Stimulated activated CD4-positive, alpha-beta T cell treated with anti-CD3 and anti-CD28 coated beads, Interleukin-15, amount 100 ng/mL, for 48 hours (primary cell): ENCODE results near the gene KRT78.
"Not testable (repeated sequence)": the region's sequence is repeated elsewhere in the genome, so short reads cannot be mapped to it uniquely, and the experiment has no call there.

Experiments used
- DNase-seq, 2 donors: peaks; one replicate each; pipeline ENCODE4 v3.0.0-alpha.2; 2020; ENCODE audit warnings: low read depth in 2 of 2

Gene KRT78

DNA sequence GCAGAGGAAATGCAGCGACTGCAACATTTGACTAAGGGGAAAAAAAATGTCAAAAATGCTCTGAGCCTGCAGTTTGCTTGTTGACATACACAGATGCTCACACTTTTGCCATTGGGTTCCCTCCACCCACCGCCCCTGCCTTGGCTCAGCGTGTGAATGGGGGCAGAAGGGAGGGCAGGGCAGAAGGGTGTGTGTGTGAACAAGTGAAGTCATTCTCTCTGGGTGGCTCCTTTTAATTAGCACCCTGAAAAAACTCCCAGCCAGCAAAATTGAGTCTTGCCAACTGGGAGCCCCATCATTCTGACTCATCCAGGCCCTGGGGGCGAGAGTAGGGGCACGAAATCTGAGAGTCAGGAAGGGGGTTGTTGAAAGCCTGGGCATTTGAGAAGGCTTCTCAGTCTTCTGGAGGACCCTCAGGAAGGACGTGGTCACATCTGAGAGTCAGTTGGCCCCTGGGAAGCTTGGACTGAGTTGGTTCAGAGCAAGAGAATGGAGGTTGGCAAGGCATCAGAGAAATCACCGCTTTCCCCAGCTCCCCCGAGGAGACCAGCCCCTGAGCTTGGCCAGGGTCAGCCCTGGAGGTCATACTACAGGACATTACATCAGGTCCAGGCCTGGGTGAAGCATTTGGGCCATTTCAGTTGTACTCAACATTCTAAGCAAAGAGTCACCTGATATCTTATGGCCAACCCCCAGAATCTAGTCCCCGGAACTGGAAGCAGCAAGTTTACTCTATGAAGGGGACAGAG, 22.7 kb upstream of the KRT78 start:
- no peak for DNase-seq

DNA sequence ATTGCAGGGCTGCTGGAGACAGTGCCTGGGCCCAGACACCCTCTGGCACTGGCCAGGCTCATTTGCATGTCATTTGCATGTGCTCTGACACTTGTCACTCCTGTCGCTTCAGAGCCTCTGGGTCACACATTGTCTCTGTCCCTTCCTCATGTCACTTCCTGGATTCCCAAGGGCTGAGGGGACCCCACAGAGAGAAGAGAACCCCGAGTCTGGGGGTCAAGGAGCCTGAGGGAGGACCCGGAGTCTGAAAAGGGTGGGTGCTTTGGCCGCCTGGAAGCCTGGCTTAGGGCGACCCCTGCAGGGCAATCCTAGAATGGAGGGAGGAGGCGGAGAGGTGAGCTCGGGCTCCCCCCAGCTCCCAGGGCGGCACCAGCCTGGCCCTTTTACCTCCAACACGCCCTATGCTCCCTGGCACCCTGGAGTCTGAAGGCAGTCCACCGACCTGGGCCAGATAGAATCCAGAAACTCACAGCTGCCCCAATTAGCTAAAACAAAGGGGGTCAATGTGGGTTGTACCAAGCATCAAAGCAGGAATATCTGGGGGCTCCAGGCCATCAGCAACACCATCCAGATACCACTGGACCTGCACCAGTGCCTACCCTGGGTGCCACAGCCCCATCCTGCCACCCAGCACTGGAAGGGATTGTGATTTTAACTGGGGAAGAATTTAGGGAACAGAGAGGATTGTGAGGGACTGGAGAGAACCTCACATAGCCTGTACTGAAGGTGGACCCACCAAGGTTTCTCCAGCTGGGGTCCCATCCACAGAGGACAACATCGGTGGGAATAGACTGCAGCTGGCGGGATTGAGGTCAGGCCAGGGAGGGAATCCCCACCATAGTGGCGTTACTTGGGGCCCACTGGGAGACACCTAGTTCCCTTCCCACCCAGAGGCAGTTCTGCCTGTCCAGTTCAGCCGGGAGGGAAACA, 21.8 kb upstream of the KRT78 start:
- peak; percentile 58 to 73 for DNase-seq

DNA sequence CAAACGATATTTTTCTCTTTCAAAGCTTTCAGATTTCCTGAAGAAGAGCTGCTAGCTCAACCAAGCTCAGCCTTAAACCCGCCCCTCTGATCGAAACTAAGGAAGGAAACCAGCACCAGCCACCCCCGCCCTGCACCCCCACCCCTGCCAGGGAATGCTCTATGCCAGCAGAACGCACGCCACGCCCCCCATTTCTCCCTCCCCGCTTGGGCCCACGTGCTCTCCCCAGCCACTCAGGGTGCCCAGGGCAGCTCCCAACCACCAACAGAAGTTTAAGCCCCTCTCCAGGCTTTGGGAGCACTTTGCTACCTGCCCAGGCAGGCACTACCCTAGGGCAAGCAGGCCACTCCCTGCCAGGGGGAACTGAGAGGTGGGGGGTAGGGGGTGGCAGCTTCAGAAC, 18.8 kb upstream of the KRT78 start:
- DNase-seq = no peak

DNA sequence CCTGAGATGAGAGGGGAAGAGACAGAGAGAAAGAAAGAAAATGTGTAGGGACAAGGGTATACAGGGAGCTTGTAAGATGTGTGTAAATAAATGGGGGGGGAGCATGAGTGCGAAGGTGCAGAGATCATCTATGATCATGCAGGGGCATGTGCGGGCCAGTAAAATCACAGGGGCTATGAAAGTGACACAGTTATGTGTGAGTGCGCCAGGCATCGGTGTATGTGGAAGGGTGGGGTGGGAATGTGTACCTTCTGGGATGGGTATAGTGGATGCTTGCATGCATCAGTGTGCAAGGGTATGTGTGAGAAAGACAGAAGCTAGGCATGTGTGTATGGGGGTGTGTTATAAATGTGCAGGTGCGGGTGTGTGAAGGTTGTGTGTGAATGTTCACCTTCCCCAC, 18.4 kb upstream of the KRT78 start:
- DNase-seq = no peak

DNA sequence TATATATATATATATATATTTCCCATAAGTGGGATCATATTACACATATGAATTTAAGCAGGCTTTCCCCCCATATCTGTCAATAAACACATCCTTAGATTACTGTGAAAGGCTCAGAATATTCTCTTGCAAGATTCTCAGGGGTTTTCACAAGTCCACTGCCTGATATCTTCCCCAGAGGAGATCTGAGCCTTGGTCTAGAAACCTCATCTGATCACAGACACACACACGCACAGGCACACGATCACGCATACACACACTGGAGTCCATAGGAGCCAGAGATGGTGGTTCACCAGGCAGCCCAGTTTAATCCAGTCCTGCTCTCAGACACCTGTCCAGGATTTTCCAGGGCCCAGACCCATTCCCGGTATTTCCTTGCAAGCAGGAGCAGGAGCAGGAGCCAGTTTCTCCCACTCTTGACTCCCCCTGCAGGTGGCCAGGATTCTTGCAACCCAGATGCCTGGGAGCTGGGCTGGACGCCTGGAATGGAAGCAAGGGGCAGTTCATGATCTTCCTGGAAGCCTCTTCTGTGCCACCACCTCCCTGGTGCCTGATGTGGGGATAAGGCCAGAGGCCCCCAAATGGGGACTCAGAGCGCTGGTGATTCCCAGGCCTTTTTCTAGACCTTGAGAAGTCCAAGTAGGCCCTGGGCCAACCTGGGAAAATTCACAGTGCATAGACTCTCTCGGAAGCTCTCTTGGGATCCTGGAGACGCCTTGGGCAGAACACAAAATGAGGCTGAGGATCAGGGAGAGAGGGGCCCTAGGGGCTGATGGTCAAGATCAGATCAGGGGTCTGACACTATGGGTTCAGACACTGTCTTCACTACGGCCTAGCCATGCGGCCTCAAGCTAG, 16.5 kb upstream of the KRT78 start:
- DNase-seq = no peak

DNA sequence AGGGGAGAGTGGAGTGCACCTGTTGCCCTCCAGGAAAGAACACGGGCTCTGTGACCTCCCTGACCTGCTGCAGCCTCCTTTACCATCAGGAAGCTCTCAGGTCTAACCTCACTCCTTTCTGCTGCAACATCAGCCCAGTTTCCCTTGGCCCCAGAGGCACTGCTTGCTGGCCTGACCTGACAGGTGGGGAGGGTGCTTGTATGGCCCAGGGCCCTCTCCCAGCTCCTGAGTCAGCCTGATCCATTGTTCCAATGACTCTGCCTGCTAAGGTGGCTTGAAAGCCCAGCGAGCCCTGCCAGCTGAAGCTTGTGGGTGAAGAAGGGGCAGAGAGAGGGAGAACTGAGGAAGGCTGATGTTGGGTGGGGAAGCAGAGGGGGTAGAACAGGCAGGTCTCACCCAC, 13.2 kb upstream of the KRT78 start:
- DNase-seq = no peak

DNA sequence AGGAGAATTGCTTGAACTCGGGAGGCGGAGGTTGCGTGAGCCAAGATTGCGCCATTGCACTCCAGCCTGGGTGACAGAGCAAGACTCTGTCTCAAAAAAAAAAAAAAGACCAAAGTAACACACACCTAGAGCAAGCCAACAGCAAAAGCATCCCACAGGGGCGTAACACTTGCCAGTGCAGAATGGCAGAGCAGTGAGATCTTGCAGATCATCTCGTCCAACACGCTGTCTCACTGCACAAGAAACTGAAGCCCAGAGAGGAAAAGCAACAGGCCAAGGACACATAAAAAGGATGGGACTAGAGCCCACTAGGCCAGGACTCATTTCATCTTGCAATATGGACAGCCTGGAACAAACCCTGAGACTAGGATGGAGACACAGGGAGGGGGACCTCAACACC, 12.7 kb upstream of the KRT78 start:
- no peak for DNase-seq

DNA sequence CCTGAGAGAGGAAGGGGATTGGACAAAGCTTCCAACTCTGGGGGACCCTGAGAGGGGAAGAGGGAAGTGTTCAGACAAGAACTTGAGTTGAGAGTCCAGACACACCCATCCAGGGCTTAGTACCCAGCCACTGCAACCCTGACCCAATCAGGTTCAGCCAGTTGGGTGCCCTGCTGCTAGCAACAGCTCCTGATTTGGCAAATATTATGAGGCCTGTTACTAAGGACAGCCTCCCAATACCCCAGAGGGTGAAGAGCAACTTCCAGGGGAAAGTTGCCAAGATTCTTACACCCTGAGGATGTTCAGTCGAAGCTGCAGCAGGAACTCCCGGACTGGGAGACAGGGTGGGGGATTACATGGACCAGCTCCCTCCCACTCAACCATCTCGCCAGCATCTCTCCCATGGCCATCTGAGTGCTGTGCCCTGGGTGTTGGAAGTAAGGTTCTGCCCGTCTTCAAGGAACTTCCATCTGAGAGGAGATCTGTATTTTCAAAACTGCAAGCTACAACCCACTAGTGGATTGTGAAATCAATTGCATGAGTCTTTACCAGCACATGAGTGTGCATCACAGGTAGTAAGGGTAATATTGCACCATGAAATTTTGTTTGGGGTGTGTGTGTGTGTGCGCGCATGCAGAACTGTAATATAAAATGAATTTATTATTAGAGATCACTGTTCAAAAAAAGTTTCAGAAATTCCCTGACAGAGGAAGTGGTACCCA, 11.5 kb upstream of the KRT78 start:
- DNase-seq = no peak

DNA sequence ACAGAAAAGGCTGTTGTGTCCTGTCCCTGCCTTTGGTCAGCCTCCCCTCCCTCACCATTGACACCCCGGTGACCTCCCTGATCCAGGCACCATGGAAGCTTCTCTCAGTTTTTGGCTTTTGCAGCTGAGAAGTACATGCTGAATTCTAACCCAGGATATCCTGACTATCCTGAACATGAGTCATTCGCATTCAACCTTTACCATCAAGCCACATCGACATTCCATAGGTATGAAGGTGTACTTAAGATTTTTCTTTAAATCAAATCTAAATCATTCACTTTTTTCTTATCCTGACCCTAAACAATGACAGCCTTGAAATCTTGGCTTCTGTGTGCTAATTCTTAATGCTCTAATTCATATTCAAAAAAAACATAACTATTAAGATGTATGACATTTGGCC, 8.7 kb upstream of the KRT78 start:
- DNase-seq = no peak

DNA sequence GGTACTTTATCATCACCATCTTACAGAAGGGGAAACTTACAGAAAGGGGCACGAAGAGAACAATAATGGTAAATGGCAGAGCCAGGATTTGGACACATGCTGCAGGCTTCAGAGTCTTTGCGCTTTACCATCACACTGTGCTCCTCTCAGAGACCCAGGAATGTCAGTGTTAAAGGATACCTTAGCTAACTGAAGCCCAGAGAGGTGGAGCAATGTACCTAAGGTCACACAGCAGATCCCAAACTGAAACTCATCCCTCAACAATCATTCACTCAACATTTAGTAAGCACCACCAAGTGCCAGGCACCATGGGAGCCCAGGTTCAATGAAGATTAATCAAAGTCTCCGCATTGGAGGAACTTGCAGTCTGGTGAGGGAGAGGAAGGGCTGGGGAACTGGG, 8.0 kb upstream of the KRT78 start:
- DNase-seq = no peak

DNA sequence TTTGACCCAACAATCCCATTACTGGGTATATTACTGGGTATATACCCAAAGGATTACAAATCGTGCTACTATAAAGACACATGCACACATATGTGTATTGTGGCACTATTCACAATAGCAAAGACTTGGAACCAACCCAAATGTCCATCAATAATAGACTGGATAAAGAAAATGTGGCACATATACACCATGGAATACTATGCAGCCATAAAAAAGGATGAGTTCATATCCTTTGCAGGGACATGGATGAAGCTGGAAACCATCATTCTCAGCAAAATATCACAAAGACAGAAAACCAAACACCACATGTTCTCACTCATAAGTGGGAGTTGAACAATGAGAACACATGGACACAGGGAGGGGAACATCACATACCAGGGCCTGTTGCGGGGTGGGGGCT, 7.3 kb upstream of the KRT78 start:
- DNase-seq = not testable (repeated sequence)

DNA sequence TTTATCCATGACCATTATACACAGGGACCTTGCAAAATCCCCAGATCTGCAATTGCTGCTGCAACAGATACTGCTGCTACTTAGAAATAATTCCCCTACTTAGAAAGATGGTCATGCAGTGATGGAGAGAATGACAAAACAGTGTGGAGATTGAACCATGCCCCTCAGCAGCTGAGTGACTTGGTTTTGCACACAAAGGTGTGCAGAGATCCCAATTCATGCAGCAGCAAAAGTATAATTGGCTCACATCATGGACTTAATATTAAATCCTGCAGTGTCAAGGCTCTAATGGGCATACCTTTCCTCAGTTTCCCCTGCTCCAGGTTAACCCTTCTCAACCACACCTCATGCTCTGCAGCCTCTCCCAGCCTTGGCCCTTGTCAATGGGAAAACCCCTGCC, 3.0 kb upstream of the KRT78 start:
- no peak for DNase-seq

DNA sequence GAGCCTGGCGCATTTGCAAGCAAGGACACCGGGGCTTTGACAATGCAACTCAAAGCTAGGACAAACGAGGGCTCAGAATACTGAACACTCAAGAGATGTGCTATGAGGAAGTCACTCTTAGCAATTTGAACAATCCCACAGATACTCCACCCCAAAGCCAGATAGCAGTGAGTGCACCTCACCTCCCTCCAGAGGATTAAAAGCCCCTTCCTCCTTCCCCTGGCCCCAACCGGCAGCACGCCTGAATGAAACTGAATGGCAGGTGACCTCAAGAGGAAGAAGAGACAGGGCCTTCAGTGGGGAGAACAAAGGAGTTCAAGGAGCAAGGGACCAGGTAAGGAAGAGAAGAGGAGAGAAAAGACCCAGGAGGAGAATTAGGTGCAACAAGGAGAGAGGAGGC, 1.9 kb upstream of the KRT78 start:
- no peak for DNase-seq

DNA sequence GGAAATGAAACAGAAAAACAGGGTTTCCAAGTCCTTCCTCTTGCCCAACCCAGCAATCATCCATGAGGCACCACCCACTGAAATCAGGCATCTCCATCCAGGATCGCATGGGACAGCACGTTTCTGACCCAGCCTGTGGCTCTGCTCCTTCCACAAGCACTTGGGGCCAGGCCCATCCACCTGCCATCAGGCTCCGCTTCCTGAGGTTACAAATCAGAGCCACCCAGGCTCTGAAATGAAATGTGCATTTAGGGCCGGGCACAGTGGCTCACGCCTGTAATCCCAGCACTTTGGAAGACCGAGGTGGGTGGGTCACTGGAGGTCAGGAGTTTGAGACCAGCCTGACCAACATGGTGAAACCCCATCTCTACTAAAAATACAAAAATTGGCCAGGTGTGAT, 717 bp upstream of the KRT78 start:
- DNase-seq = no peak

DNA sequence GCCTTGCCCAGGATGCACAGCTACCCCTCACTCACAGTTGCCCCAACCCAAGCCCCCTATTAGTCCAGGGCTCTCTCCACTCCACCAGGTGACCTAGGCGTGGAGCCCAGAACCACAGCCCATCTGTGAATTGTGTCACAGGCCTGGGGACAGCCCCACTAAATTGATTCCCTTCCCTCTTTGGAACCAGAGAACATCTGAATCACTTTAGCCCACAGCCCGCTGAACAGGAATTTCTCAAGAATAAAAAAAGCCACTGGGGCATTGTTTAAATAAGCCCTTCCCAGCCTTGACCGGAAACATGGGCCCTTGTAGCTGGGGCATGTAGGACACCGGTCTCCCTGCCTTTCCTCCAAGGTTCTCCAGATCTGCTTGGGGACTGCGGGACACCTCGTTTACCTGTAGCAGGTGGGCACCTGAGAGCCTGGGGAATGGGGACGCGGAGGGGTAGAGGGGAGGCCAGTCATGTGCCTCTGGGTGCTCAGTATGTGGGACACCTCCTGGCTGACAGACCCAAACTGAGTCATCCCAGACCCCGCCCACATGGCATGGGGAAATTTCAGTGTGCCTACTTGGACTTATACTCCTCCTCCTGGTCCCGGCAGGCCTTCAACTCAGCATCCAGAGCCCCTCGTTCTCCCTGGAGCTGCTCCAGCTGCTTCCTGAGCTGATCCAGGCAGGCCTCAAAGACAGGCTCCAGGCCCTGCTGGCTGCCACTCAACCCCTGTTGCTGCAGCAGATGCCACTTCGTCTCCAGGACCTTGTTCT, 1.3 kb downstream of the KRT78 start:
- DNase-seq = no peak

DNA sequence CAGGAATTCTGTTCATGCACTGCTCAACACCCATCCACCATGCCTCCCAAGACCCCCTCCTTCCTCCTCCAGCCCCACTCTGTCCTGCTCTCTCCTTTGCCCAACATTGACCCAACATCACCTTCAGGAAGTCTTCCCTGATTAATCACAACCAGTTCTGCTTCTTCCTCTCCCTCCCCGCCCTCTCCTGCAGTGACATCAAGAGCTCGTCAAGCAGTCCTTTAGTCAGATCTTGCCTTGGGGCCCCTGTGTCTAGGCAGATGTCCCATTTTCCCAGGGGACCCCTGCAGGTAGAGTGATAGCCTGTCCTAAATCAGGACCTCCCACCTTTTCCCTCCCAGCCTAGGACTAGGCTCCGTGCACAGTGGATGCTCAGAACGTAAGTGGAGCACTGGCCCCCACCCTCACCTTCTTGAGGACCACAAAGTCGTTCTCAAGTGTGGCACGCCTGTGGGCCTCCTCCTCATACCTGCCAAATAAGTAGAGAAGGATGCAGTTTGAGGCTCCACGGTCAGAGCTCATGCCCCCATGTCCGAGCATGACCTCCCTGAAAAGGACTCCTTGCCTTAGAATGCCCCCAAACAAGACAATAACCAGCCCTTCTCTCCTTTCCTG, 2.3 kb downstream of the KRT78 start:
- no peak for DNase-seq

DNA sequence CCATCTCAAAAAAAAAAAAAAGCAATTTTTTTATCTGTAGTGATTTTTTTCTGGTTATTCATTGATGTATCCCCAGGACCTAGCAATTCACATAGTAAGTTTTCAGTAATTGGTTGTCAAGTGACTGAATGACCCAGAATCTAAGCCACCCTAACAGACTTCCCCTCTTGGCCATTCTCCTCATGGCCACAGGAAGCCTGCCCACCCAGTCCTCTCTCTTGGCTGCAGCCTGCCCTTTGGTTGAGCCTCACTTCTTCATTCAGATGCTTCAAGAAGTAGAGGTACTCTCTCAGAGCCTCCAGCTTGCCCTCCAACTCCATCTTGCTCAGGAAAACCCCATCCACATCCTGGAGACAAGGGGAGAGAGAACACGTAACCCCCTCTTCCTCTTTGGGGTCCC, 2.8 kb downstream of the KRT78 start:
- no peak for DNase-seq

DNA sequence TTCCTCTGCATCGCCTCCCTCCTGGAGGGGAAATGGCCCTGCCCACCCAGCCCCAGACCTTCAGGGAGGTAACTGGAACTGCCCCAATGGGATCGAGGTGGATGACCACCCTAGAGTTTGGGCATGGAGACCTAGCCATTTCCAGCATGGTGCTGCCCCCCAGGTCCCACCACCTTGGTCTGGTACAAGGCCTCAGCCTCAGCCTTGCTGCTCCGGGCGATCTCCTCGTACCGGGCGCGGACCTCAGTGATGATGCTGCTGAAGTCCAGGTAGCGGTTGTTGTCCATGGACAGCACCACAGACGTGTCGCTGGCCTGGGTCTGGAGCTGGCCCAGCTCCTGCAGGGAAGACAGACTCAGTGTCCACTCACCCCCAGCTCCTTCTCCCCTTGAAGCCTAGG, 4.4 kb downstream of the KRT78 start:
- no peak for DNase-seq

DNA sequence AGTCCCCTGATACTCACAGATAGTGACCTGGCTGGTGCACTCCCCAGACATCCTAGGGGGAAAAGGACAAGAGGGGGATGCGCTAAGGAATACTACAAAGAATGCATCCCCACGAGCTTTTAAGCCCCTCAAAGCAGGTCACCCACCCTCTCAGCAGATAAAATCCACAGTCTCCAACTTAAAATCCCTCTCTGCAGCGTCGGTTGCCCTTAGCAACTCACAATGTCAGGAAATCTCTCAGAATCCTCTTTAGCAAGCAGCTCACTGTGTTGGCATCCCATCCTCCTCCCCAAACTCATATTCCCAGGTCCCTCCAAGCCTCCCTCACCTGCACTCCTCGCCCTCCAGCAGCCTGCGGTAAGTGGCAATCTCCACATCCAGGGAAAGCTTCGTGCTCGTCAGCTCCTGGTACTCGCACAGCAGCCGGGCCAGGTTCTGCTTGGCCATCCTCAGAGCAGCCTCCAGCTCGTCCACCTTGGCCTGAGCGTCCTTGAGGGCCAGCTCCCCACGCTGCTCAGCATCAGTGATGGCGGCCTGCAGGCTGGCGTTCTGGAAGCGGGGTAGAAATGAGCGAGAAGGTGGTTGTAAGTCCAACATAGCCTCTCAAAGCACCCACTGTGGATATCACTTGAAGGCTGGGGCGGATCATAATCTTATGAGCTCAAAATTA, 9.2 kb downstream of the KRT78 start:
- DNase-seq = no peak
